Lower leg skin (tissue), 4 donors: ENCODE results near the gene PLCXD3. TPM values are rescaled to one million over a fixed set of nuclear protein-coding genes. Genes with fewer than 3 reads are reported as not detected.

Experiments used
- DNase-seq, 2 donors: peaks; one replicate each; pipeline ENCODE4 v3.0.0-alpha.2; 2019; ENCODE audit warnings: low spot score in 2 of 2
- H3K4me3 ChIP-seq: fragments of 200-600 bp; sonication (generic); 2 replicates; pipeline ENCODE4 v1.5.1; 2017; ENCODE audit warnings: mild to moderate bottlenecking, low read depth; ENCODE audit not compliant: poor library complexity, severe bottlenecking
- CTCF ChIP-seq, 3 donors: fragments of 450-650 bp; IDR thresholded peaks; one replicate each; pipeline ENCODE4 v1.5.1; 2016; ENCODE audit warnings: antibody characterized with exemption in 3 of 3, mild to moderate bottlenecking in 3 of 3, moderate library complexity in 2 of 3
- POLR2A ChIP-seq, 2 donors: fragments of 450-650 bp; IDR thresholded peaks; one replicate each; pipeline ENCODE4 v1.6.1; 2016 to 2017; ENCODE audit warnings: antibody characterized with exemption in 2 of 2, mild to moderate bottlenecking in 1 of 2, moderate library complexity in 1 of 2
- WGBS, 2 donors: methylation state at CpG; one replicate each; pipeline ENCODE4 v1.1.5; 2018; 5-methylcytosine and 5-hydroxymethylcytosine counted together
- intact Hi-C: fragments of 100-400 bp; cut with DNase I; formaldehyde crosslinking; loops from one replicate; pipeline ENCODE4 v1.15.0; 2023; ENCODE audit warnings: low total_unique reads
- total RNA-seq, 4 donors: library from RNA; depleted of rRNA; stranded (reverse); fragments of >200 nt; gene quantifications; one replicate each; pipeline ENCODE4 v1.1.0, GENCODE V29; 2016

The PLCXD3 gene
- total RNA-seq, 4 donors from 2014 or later = 0.04 to 1.1 (median 0.50) TPM

GRCh38 chr5:41346609-41347008, 163.8 kb downstream of the PLCXD3 start:
- TF ChIP-seq CTCF (IDR thresholded peaks at IDR 0.05) = no peak
- no peak for TF ChIP-seq POLR2A (IDR thresholded peaks at IDR 0.05)
- intact Hi-C loops = no loop called here
- DNase-seq = no peak
- no peak overlapping the region for H3K4me3 ChIP-seq
- 55 to 56% methylated on average over 5 of the region's 5 CpGs for WGBS, 2 donors

GRCh38 chr5:41345295-41345694, 165.1 kb downstream of the PLCXD3 start:
- WGBS, 2 donors = 44 to 49% methylated on average over 1 of the region's 1 CpG
- intact Hi-C loops = no loop called here
- TF ChIP-seq CTCF (IDR thresholded peaks at IDR 0.05) (no peak), POLR2A (IDR thresholded peaks at IDR 0.05) (no peak)

GRCh38 chr5:41339339-41339738, 171.1 kb downstream of the PLCXD3 start:
- DNase-seq = no peak
- intact Hi-C loops = no loop called here
- no peak for TF ChIP-seq CTCF (IDR thresholded peaks at IDR 0.05)
- TF ChIP-seq POLR2A (IDR thresholded peaks at IDR 0.05) = no peak
- WGBS, 2 donors = 74 to 85% methylated on average over 1 of the region's 1 CpG
- H3K4me3 ChIP-seq = no peak overlapping the region

More at GRCh38 chr5:41345295-41345694, 165.1 kb downstream of the PLCXD3 start:
- no peak overlapping the region for H3K4me3 ChIP-seq
- no peak for DNase-seq

- DNase-seq = no peak
- 63 to 73% methylated on average over 2 of the region's 2 CpGs for WGBS, 2 donors
- intact Hi-C loops = no loop called here
Measured at GRCh38 chr5:41338136-41338675, 172.2 kb downstream of the PLCXD3 start.

GRCh38 chr5:41337724-41338123, 172.7 kb downstream of the PLCXD3 start:
- no peak overlapping the region for H3K4me3 ChIP-seq
- TF ChIP-seq POLR2A (IDR thresholded peaks at IDR 0.05) (no peak), CTCF (IDR thresholded peaks at IDR 0.05) (no peak)
- intact Hi-C loops = no loop called here
- no peak for DNase-seq

More at GRCh38 chr5:41338136-41338675, 172.2 kb downstream of the PLCXD3 start:
- no peak overlapping the region for H3K4me3 ChIP-seq
- no peak for TF ChIP-seq POLR2A (IDR thresholded peaks at IDR 0.05)
- TF ChIP-seq CTCF (IDR thresholded peaks at IDR 0.05) = no peak

GRCh38 chr5:41337216-41337615, 173.2 kb downstream of the PLCXD3 start:
- no peak overlapping the region for H3K4me3 ChIP-seq
- DNase-seq = no peak
- TF ChIP-seq CTCF (IDR thresholded peaks at IDR 0.05) = no peak
- no peak for TF ChIP-seq POLR2A (IDR thresholded peaks at IDR 0.05)
- intact Hi-C loops = no loop called here
